GM18861 (cell line): ENCODE measurements around the gene PTPRD.
"Not testable (repeated sequence)": the region's sequence is repeated elsewhere in the genome, so short reads cannot be mapped to it uniquely, and the experiment has no call there.

Experiments
- ATAC-seq: cut with Tn5 transposase; IDR thresholded peaks from one replicate; pipeline ENCODE4 v1.9.1; 2021; ENCODE audit not compliant: unreplicated experiment

Gene PTPRD

GRCh38 chr9:8717146-8717545 lies 1895.7 kb downstream of the PTPRD start:
- no peak for ATAC-seq

GRCh38 chr9:8715788-8716187 lies 1897.0 kb downstream of the PTPRD start:
- ATAC-seq, result no peak

GRCh38 chr9:8713811-8714165 lies 1899.0 kb downstream of the PTPRD start:
- no peak for ATAC-seq

DNA sequence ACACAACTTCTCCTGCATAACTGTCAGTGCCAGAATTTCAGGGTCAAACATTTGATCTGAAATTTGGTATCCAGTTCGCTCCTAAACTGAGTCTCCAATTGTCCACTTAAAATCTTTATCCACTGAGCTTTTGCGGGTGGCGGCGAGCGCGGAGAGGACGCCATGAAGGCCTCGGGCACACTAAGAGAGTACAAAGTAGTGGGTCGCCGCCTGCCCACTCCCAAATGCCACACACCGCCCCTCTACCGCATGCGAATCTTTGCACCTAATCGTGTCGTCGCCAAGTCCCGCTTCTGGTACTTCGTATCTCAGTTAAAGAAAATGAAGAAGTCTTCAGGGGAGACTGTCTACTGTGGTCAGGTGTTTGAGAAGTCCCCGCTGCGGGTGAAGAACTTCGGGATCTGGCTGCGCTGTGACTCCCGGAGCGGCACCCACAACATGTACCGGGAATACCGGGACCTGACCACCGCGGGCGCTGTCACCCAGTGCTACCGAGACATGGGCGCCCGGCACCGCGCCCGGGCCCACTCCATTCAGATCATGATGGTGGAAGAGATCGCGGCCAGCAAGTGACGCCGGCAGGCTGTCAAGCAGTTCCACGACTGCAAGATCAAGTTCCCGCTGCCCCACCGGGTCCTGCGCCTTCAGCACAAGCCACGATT lies 1899.5 kb downstream of the PTPRD start:
- no peak for ATAC-seq

DNA sequence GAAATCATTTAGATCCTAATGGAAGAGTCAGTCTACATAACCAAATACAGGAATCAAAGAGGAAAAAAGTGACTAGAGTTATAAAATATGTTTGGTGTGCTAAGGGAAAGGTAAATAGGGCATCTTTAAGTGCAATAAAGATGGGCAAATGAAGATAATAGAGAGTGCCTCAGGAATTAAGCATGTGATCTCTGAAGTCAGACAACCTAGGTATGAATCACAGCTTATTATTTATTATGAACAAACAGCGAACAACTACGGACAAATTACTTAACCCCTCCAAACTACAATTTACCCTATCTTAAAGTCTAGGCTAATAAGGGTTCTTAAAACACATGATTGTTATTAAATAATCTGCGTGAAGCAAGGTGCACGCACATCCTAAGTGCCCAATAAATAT lies 1903.1 kb downstream of the PTPRD start:
- ATAC-seq, result no peak

DNA sequence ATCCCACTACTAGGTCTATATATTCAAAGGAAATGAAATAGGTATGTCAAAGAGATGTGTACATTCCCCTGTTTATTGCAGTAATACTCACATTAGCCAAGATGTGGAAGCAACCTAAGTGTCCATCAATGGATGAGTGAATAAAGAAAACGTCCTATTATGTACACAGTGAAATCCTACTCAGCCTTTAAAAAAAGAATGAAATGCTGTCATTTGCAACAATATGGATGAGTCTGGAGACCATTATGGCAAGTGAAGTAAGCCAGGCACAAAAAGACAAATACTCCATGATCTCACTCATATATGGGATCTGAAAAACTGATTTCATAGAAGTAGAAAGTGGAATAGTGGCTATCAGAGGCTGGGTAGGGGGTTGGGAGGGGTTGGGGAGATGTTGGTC lies 1904.1 kb downstream of the PTPRD start:
- ATAC-seq, result no peak

GRCh38 chr9:8706998-8707397 lies 1905.8 kb downstream of the PTPRD start:
- no peak for ATAC-seq

- ATAC-seq, result no peak
These were observed 1906.3 kb downstream of the PTPRD start for GRCh38 chr9:8706531-8706930.

- no peak for ATAC-seq
These were observed 1906.9 kb downstream of the PTPRD start for GRCh38 chr9:8705861-8706260.

GRCh38 chr9:8703904-8704303 lies 1908.9 kb downstream of the PTPRD start:
- no peak for ATAC-seq

DNA sequence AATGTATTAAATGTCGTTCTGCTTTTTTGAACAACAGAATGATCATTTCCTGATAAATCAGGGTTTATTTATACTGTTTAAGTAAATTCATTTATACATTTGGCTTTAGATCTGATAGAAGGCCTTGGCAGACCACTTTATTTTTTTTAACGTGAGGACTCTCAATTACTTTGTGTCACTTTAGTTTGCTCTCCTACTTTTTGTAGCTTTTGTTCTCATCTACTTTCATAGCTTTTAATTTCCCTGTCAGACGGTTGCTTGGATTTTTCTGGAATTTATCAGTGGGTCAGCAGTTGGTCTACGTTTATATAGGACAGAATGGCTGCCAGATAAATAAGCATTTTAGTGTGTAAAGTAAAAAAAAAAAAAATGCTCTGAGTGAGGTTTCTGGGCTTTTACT lies 1910.9 kb downstream of the PTPRD start:
- ATAC-seq, result no peak

DNA sequence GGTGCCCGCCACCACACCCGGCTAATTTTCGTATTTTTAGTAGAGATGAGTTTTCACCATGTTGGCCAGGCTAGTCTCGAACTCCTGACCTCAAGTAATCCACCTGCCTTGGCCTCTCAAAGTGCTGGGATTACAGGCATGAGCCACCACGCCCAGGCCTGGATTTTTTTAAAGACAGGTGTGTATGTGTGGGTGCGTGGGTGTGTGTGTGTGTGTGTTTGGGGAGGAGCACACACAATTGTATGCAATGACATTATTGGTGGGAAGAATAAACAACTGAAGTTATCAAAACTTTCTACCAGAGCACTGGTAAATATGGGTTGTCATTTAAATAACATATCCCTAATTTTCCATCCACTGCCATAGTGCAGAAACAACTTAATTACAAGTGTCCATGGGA lies 1915.2 kb downstream of the PTPRD start:
- ATAC-seq, result not testable (repeated sequence)

DNA sequence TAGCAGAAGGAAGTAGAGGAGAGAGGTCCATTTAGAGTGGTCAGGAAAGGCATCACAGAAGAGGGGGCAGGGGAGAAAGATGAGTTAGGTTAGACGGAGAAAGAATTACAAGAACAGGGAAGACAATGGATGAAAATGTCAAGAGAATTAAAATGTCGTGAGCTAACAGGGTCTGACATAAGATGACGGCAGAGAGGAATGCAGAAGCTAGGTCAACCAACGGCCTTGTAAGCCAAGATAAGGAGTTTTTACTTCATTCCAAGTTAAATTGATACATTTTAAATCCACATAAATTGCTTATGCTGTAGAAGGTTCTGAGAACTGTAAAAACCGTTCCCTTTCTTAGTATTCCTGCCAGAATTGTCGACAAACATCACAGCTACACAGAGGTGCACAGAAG lies 1916.3 kb downstream of the PTPRD start:
- ATAC-seq, result no peak

DNA sequence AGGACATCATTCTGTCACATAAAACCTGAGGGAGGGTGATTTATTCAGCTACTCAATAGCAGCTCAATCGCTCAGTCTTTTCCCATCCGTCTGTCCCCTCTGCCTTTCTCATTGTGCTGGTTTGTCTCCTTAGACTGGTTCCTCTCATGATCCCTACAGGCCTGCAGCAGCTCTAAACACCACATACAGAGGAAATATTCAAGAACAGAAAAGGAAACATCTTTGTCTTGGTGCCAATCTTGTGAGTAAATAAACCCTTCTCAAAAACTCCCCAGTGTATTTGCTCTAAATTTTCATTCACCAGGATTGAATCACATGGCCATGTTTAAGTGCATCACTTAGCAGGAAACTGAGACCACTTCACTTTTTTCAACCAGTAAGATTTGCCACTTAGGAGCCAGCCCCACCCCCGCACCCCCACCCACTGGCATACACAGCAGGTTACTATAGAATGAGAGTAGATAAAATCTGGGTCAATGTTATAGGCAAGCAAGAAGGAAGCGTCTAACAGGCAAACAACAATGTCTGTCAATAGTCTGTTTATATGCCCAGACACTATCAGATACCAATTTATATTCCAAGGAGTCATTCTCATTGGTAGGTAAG lies 1917.7 kb downstream of the PTPRD start:
- ATAC-seq, result no peak

- ATAC-seq, result no peak
These were observed 1919.3 kb downstream of the PTPRD start for GRCh38 chr9:8693464-8693863.

GRCh38 chr9:8686516-8686915 lies 1926.3 kb downstream of the PTPRD start:
- ATAC-seq, result no peak

DNA sequence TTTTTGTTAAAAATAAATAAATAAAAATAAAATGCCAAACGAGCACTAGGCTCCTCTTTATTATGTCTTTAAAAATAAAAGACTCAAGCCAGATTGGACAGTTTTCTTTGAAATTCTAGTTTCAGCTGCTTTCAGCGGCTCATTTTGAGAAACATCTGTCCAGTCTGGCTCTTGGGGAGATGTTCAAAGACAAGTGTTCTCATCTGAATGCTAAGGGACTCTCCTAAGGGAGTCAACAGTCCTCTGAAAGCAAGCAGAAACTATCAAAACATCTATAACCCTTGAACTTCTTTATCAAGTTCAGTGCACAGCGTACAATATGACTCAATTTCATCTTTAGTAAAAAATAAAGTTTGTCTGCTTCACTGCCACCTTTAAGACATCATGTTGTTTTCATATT lies 1927.0 kb downstream of the PTPRD start:
- ATAC-seq, result no peak

- ATAC-seq, result no peak
These were observed 1927.7 kb downstream of the PTPRD start for GRCh38 chr9:8684978-8685708.

- no peak for ATAC-seq
These were observed 1929.3 kb downstream of the PTPRD start for GRCh38 chr9:8683496-8683895.

- ATAC-seq, result no peak
These were observed 1932.1 kb downstream of the PTPRD start for GRCh38 chr9:8680658-8681057.

GRCh38 chr9:8680157-8680556 lies 1932.6 kb downstream of the PTPRD start:
- ATAC-seq, result no peak

GRCh38 chr9:8679371-8679822 lies 1933.4 kb downstream of the PTPRD start:
- ATAC-seq, result no peak
